IPS-11a (cell line): ENCODE data around the gene USP37.

Experiments used
- H3K4me3 ChIP-seq: one replicate; pipeline ENCODE4 v1.5.1; 2013; ENCODE audit warnings: low read depth, low read length, control low read depth

USP37 gene

DNA sequence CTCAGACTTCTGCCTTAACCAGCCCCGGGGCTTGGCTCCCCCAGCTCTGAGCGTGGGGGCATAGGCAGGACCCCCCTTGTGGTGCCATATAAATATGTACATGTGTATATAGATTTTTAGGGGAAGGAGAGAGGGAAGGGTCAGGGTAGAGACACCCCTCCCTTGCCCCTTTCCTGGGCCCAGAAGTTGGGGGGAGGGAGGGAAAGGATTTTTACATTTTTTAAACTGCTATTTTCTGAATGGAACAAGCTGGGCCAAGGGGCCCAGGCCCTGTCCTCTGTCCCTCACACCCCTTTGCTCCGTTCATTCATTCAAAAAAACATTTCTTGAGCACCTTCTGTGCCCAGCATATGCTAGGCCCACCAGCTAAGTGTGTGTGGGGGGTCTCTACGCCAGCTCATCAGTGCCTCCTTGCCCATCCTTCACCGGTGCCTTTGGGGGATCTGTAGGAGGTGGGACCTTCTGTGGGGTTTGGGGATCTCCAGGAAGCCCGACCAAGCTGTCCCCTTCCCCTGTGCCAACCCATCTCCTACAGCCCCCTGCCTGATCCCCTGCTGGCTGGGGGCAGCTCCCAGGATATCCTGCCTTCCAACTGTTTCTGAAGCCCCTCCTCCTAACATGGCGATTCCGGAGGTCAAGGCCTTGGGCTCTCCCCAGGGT, 162.9 kb downstream of the USP37 start:
- H3K4me3 ChIP-seq = peak overlapping the region; percentile 38

DNA sequence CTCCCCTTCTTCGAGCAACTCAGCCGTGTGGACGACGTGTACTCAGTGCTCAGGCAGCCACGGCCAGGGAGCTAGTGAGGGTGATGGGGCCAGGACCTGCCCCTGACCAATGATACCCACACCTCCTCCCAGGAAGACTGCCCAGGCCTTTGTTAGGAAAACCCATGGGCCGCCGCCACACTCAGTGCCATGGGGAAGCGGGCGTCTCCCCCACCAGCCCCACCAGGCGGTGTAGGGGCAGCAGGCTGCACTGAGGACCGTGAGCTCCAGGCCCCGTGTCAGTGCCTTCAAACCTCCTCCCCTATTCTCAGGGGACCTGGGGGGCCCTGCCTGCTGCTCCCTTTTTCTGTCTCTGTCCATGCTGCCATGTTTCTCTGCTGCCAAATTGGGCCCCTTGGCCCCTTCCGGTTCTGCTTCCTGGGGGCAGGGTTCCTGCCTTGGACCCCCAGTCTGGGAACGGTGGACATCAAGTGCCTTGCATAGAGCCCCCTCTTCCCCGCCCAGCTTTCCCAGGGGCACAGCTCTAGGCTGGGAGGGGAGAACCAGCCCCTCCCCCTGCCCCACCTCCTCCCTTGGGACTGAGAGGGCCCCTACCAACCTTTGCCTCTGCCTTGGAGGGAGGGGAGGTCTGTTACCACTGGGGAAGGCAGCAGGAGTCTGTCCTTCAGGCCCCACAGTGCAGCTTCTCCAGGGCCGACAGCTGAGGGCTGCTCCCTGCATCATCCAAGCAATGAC, 163.6 kb downstream of the USP37 start:
- H3K4me3 ChIP-seq = no peak overlapping the region

DNA sequence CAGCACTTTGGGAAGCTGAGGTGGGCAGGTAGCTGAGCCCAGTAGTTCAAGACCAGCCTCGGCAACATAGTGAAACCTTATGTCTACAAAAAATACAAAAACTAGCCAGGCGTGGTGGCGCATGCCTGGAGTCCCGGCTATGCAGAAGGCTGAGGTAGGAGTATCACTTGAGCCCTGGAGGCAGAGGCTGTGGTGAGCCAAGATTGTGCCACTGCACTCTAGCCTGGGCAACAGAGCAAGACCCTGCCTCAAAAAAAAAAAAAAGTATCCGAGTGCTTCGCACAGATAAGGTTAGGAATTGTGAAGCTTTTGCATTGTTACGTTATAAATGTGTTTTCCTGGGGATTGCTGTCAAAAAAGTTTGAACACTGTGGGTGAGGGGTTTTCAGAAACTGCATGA, 164.3 kb downstream of the USP37 start:
- no peak overlapping the region for H3K4me3 ChIP-seq

DNA sequence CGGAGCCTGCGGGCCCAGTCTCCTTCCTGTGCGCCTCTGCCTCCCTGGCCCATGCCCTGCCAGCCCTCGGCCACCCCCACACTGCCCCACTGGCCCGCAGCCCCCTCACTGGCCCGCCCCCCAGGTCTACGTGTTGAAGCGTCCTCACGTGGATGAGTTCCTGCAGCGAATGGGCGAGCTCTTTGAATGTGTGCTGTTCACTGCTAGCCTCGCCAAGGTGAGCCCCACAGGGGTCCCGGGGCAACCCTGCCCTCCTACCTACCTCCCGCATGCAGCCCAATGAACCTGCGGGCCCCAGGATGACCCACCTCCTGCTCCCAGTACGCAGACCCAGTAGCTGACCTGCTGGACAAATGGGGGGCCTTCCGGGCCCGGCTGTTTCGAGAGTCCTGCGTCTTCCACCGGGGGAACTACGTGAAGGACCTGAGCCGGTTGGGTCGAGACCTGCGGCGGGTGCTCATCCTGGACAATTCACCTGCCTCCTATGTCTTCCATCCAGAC, 165.2 kb downstream of the USP37 start:
- H3K4me3 ChIP-seq = no peak overlapping the region

DNA sequence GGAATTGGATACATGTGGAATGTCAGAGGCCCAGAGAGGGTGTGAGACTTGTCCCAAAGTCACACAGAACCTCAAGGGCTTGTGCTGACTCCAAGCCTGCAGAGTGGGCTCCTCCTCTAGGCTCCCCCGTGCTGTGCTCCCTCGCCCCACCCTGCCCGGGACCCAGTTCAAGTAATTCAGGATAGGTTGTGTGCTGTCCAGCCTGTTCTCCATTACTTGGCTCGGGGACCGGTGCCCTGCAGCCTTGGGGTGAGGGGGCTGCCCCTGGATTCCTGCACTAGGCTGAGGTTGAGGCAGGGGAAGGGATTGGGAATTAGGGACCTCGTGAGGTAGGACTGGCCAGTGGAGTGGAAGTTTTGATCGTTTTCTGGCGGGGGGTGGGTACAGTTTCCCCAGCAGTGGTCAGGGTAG, 165.7 kb downstream of the USP37 start:
- H3K4me3 ChIP-seq = no peak overlapping the region

DNA sequence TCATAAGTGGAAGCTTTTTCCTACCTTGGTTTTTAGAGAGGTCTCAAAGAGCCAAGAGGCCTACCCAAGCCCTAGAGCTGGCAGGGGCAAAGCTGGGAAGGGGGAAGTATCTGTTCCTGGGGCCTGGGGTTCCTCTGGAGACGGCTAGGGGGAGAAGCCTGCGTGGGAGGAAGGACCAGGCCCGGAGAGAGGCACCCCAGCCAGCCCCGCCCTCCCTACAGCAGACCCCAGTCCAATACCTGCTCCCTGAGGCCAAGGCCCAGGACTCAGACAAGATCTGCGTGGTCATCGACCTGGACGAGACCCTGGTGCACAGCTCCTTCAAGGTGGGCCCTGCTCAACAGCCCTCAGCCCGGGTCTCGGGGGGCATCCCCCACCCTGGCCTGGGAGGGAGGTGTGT, 166.3 kb downstream of the USP37 start:
- no peak overlapping the region for H3K4me3 ChIP-seq

DNA sequence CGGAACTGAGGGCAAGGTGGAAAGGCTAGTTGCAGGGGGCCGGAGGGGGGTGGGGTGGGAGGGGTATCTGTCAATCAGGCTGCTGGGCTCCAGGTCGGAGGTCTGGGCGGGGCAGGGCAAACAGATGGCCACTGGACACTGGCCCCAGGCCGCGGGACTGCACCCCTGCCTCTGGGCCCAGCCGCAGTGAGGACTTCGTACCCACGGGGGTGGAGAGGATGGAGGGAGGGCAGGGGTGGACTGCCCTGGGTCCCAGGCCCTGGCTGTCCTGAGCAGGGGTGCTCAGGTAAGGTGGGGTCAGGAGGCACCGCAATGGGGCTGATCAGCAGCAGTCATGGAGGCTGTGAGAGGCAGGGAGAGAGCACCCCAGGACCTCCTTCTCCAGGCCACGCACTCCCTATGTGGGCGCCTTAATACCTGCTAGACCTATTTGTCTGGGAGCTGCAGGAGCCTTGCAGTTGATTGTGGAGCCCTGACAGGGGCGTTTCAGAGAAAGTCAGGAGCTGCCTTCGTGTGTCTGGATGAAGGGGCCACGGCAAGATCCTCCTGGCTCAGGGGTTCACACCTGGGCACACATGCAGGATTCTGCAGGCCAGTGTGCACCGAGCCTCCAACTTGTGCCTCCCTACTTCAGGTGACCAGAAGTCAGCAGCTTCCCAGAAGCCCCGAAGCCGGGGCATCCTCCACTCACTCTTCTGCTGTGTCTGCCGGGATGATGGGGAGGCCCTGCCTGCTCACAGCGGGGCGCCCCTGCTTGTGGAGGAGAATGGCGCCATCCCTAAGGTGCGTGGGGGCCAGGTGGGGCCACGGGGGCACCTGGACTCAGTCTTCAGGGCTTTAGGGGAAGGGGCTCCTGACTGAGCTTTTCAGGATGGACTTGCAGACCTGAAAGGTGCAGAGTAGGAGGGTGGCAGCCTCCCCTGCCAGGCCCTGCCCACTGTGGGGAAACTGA, 166.9 kb downstream of the USP37 start:
- H3K4me3 ChIP-seq = no peak overlapping the region
